Measurements from ENCODE around the gene PRMT3. TPM values are rescaled to one million over a fixed set of nuclear protein-coding genes. Genes with fewer than 3 reads are reported as not detected.

The PRMT3 gene
- total RNA-seq, 1 experiment from 2014 or later, result 22.6 TPM

DNA sequence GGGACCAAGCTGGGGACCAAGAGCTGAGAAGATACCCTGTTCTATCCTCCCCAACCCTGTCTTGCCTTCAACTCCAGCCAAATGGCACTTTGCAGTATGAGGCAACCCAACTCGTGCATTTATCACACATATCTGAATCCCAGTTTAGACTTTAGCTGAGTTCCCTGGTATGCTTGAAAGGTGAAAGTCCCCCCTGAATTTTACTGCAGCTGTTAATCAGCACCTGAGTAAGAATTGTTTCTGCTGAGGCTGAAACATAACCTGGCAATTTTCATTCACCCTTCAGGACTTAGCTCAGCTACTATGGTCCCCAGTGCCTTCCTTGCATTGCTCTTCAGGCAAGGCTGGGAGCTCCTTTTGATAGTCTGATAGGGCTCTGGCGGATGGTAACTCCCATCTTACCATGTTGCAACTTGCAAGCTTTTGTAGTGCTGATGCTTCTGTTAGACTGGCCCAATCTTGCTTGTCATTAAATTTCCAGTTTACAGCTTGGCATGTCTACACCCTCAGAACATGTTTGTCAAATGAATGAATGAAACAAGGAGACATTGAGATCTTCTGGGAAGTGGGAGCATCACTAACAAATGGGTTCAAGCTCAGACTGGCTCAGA lies 147.9 kb downstream of the PRMT3 start:
- H4K5ac ChIP-seq (ENCODE audit: insufficient read length, low read depth, low read length), result no peak overlapping the region
- H3T11ph ChIP-seq (ENCODE audit: low read length), result no peak overlapping the region
- Mint-ChIP-seq H3K4me3 (no peak overlapping the region), H3K4me1 (peaks cover 8 to 25% of the 10 kb centered on the region in 2 experiments), H3K27ac (no peak overlapping the region; a peak in 1 of 7 replicates), H3K27me3 (ENCODE audit: low read depth) (peaks cover 4% of the 10 kb centered on the region), H3K9me3 (peaks cover 21 to 24% of the 10 kb centered on the region in 2 experiments), H3K36me3 (ENCODE audit: insufficient read depth in 1 of 3, low read depth in 3 of 3) (peaks cover 14 to 27% (median 14%) of the 10 kb centered on the region in 3 experiments)
- TF ChIP-seq, protein P1, sequence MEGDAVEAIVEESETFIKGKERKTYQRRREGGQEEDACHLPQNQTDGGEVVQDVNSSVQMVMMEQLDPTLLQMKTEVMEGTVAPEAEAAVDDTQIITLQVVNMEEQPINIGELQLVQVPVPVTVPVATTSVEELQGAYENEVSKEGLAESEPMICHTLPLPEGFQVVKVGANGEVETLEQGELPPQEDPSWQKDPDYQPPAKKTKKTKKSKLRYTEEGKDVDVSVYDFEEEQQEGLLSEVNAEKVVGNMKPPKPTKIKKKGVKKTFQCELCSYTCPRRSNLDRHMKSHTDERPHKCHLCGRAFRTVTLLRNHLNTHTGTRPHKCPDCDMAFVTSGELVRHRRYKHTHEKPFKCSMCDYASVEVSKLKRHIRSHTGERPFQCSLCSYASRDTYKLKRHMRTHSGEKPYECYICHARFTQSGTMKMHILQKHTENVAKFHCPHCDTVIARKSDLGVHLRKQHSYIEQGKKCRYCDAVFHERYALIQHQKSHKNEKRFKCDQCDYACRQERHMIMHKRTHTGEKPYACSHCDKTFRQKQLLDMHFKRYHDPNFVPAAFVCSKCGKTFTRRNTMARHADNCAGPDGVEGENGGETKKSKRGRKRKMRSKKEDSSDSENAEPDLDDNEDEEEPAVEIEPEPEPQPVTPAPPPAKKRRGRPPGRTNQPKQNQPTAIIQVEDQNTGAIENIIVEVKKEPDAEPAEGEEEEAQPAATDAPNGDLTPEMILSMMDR (conservative IDR thresholded peaks at IDR 0.05), result no peak
- no peak overlapping the region for H3K4me2 ChIP-seq (ENCODE audit: insufficient read depth, insufficient read length, low read length)
- no peak overlapping the region for H2BK120ac ChIP-seq (ENCODE audit: low read depth, low read length, poor library complexity, severe bottlenecking)
- no peak overlapping the region for H3K14ac ChIP-seq (ENCODE audit: insufficient read depth, low read length)
- no peak overlapping the region for H2AK5ac ChIP-seq (ENCODE audit: insufficient read length, low read length)
- no peak overlapping the region for H2AFZ ChIP-seq (ENCODE audit: low read length)
- H3K79me1 ChIP-seq (ENCODE audit: insufficient read depth, low read depth, low read length, poor library complexity, severe bottlenecking), result no peaks in the 10 kb centered on the region
- H4K20me1 ChIP-seq (ENCODE audit: control insufficient read depth, insufficient read depth, insufficient read length), result no peaks in the 10 kb centered on the region
- no peak for DNase-seq
- no peaks in the 10 kb centered on the region for H3K9me3 ChIP-seq (ENCODE audit: control insufficient read depth, low read depth, low read length)
- H3K4me1 ChIP-seq (ENCODE audit: insufficient read depth, low read length), result no peaks in the 10 kb centered on the region
- no peak overlapping the region for H2BK12ac ChIP-seq (ENCODE audit: insufficient read length, low read depth, low read length)
- H2BK20ac ChIP-seq (ENCODE audit: low read depth, low read length, poor library complexity, severe bottlenecking), result no peak overlapping the region
- H3K27ac ChIP-seq (ENCODE audit: insufficient read length, low read depth, low read length), result no peak overlapping the region
- no peak overlapping the region for H2BK5ac ChIP-seq (ENCODE audit: insufficient read length, low read length)
- no CpG with 5 or more reads among the region's 2 CpGs for WGBS (ENCODE audit: extremely low coverage, insufficient read length, low lambda C conversion rate)
- no peak overlapping the region for H4K8ac ChIP-seq (replicated peaks; ENCODE audit: insufficient read length, low read depth, low read length)
- H3K18ac ChIP-seq (ENCODE audit: insufficient read length, low read depth, low read length), result no peak overlapping the region
- H3K23ac ChIP-seq (ENCODE audit: insufficient read length, low read depth, low read length), result no peak overlapping the region
- no peak overlapping the region for H4K91ac ChIP-seq (ENCODE audit: insufficient read length, low read depth, low read length)
- no peak overlapping the region for H2BK15ac ChIP-seq (ENCODE audit: low read depth, low read length)
- H3K9ac ChIP-seq (ENCODE audit: extremely low read depth, insufficient read length, low read length), result no peak overlapping the region
- no peaks in the 10 kb centered on the region for H3K23me2 ChIP-seq (ENCODE audit: insufficient read length, low read depth, low read length, poor library complexity, severe bottlenecking)
- no peak overlapping the region for H3K4ac ChIP-seq (ENCODE audit: low read depth, low read length)
- H3K27me3 ChIP-seq (ENCODE audit: insufficient read depth, low read length), result no peaks in the 10 kb centered on the region
- H3K56ac ChIP-seq (ENCODE audit: insufficient read length, low read depth, low read length), result no peak overlapping the region
- H3K79me2 ChIP-seq (ENCODE audit: insufficient read depth, low read length), result no peaks in the 10 kb centered on the region
